ENCODE measurements around the gene ANKRD6.

The ANKRD6 gene

GRCh38 chr6:89413006-89413400, 19.9 kb upstream of the ANKRD6 start:
- DNase-seq (ENCODE audit: low read depth): no peak

- no peak for DNase-seq (ENCODE audit: low read depth)
These were observed 18.7 kb upstream of the ANKRD6 start for GRCh38 chr6:89414215-89414614.

- DNase-seq (ENCODE audit: low read depth): no peak
These were observed 17.8 kb upstream of the ANKRD6 start for GRCh38 chr6:89415185-89415584.

GRCh38 chr6:89416796-89417195, 16.2 kb upstream of the ANKRD6 start:
- no peak for DNase-seq (ENCODE audit: low read depth)

GRCh38 chr6:89430201-89430962, 2.6 kb upstream of the ANKRD6 start:
- no peak for DNase-seq (ENCODE audit: low read depth)

- peak; percentile 3 for DNase-seq (ENCODE audit: low read depth)
These were observed 549 bp downstream of the ANKRD6 start for GRCh38 chr6:89433252-89434149.

- DNase-seq (ENCODE audit: low read depth): no peak
These were observed 1.2 kb downstream of the ANKRD6 start for GRCh38 chr6:89434150-89434499.

- no peak for DNase-seq (ENCODE audit: low read depth)
These were observed 2.0 kb downstream of the ANKRD6 start for GRCh38 chr6:89434954-89435353.

- no peak for DNase-seq (ENCODE audit: low read depth)
These were observed 3.3 kb downstream of the ANKRD6 start for GRCh38 chr6:89436226-89436625.

- DNase-seq (ENCODE audit: low read depth): no peak
These were observed 5.3 kb downstream of the ANKRD6 start for GRCh38 chr6:89438248-89438647.

GRCh38 chr6:89439014-89439413, 6.1 kb downstream of the ANKRD6 start:
- DNase-seq (ENCODE audit: low read depth): no peak

- DNase-seq (ENCODE audit: low read depth): no peak
These were observed 7.2 kb downstream of the ANKRD6 start for GRCh38 chr6:89440200-89440599.

GRCh38 chr6:89443658-89444057, 10.7 kb downstream of the ANKRD6 start:
- no peak for DNase-seq (ENCODE audit: low read depth)

- DNase-seq (ENCODE audit: low read depth): no peak
These were observed 16.2 kb downstream of the ANKRD6 start for GRCh38 chr6:89449193-89449592.

GRCh38 chr6:89452281-89452680, 19.3 kb downstream of the ANKRD6 start:
- DNase-seq (ENCODE audit: low read depth): no peak

GRCh38 chr6:89454300-89454699, 21.3 kb downstream of the ANKRD6 start:
- no peak for DNase-seq (ENCODE audit: low read depth)

- DNase-seq (ENCODE audit: low read depth): no peak
These were observed 25.8 kb downstream of the ANKRD6 start for GRCh38 chr6:89458704-89459103.

- DNase-seq (ENCODE audit: low read depth): no peak
These were observed 26.5 kb downstream of the ANKRD6 start for GRCh38 chr6:89459501-89459900.

GRCh38 chr6:89460713-89461112, 27.8 kb downstream of the ANKRD6 start:
- no peak for DNase-seq (ENCODE audit: low read depth)

- DNase-seq (ENCODE audit: low read depth): no peak
These were observed 29.6 kb downstream of the ANKRD6 start for GRCh38 chr6:89462503-89462902.

- no peak for DNase-seq (ENCODE audit: low read depth)
These were observed 31.3 kb downstream of the ANKRD6 start for GRCh38 chr6:89464295-89464694.

- DNase-seq (ENCODE audit: low read depth): no peak
These were observed 34.5 kb downstream of the ANKRD6 start for GRCh38 chr6:89467437-89467836.

- DNase-seq (ENCODE audit: low read depth): no peak
These were observed 36.0 kb downstream of the ANKRD6 start for GRCh38 chr6:89468998-89469397.

All from activated T-helper 1 cell treated with Interleukin-2 at 50 U/mL for 16 hours (primary cell).